Uterus (tissue), 2 donors: ENCODE results near the gene FAM168A.

Source experiments
- POLR2A ChIP-seq, 2 donors: fragments of 450-650 bp; IDR thresholded peaks; one replicate each; pipeline ENCODE4 v1.6.1; 2016; ENCODE audit warnings: antibody characterized with exemption in 2 of 2, mild to moderate bottlenecking in 1 of 2, moderate library complexity in 1 of 2
- TF ChIP-seq, protein P1 (sequence below), 4 experiments: fragments of 200-600 bp in 2 of 4; fragments of 450-650 bp in 2 of 4; sonication (generic) in 2 of 4; IDR thresholded peaks; one replicate each; pipeline ENCODE4 v1.5.1; 2016 to 2019; ENCODE audit warnings: antibody characterized with exemption in 4 of 4, mild to moderate bottlenecking in 2 of 4, moderate library complexity in 1 of 4

DNA sequence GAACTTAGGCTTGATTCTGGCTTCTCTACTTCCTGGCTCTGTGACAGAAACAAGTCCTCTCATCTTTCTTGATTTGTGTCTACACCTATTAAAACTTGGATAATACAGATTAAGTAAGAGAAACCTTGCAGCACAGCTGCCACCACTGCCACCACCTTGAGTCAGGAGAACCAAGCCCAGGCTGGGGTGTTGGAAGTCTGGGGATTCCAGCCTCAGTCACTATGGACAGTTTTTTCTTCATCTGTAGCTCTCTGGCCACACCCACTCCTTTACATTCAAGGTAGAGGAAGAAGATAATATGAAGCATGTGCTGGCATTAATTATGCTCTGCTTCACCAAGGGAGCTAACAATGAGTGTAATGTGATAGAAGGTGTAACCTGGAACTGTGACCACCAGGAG lies 146.0 kb downstream of the FAM168A start:
- TF ChIP-seq, protein P1, sequence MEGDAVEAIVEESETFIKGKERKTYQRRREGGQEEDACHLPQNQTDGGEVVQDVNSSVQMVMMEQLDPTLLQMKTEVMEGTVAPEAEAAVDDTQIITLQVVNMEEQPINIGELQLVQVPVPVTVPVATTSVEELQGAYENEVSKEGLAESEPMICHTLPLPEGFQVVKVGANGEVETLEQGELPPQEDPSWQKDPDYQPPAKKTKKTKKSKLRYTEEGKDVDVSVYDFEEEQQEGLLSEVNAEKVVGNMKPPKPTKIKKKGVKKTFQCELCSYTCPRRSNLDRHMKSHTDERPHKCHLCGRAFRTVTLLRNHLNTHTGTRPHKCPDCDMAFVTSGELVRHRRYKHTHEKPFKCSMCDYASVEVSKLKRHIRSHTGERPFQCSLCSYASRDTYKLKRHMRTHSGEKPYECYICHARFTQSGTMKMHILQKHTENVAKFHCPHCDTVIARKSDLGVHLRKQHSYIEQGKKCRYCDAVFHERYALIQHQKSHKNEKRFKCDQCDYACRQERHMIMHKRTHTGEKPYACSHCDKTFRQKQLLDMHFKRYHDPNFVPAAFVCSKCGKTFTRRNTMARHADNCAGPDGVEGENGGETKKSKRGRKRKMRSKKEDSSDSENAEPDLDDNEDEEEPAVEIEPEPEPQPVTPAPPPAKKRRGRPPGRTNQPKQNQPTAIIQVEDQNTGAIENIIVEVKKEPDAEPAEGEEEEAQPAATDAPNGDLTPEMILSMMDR (IDR thresholded peaks at IDR 0.05) = no peak
- TF ChIP-seq POLR2A (IDR thresholded peaks at IDR 0.05) = no peak
